ENCODE measurements around the gene MARK4.

Gene MARK4

DNA sequence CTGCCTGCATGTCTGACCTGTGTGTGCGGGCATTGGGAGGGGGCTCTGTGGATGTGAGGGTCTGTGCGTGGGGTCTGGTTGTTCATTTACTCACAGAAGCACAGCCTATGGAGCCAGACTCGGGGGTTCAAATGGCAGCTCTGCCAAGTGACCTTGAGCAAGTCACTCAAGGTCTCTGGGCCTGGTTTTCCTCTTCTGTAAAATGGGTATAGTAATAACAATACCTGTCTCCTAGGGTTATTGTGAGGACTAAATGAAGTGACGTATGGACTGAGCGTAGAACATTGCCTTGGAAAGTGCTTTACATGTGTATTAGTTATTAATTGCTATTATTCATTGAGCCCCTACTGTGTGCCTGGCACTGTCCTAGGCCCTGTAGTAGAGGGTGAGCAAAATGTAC lies 47.2 kb downstream of the MARK4 start:
- TF ChIP-seq CTCF (IDR thresholded peaks at IDR 0.05; ENCODE audit: extremely low read depth, insufficient read depth, missing control alignments) = no peak
- DNase-seq (ENCODE audit: low spot score) = no peak
- in situ Hi-C loops (cut with MboI; ENCODE audit: low pct_unique_long_range_greater_than_20kb, low sequenced_read_pairs, unreplicated experiment) = no loop called here

GRCh38 chr19:45299719-45300118 lies 48.6 kb downstream of the MARK4 start:
- no peak for TF ChIP-seq CTCF (IDR thresholded peaks at IDR 0.05; ENCODE audit: extremely low read depth, insufficient read depth, missing control alignments)

DNA sequence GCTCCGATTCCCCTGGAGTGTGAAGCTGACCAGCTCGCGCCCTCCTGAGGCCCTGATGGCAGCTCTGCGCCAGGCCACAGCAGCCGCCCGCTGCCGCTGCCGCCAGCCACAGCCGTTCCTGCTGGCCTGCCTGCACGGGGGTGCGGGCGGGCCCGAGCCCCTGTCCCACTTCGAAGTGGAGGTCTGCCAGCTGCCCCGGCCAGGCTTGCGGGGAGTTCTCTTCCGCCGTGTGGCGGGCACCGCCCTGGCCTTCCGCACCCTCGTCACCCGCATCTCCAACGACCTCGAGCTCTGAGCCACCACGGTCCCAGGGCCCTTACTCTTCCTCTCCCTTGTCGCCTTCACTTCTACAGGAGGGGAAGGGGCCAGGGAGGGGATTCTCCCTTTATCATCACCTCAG lies 51.3 kb downstream of the MARK4 start:
- no peak for TF ChIP-seq CTCF (IDR thresholded peaks at IDR 0.05; ENCODE audit: extremely low read depth, insufficient read depth, missing control alignments)
- no peak for DNase-seq (ENCODE audit: low spot score)
- in situ Hi-C loops (cut with MboI; ENCODE audit: low pct_unique_long_range_greater_than_20kb, low sequenced_read_pairs, unreplicated experiment) = no loop called here

More at GRCh38 chr19:45299719-45300118, 48.6 kb downstream of the MARK4 start:
- no peak for DNase-seq (ENCODE audit: low spot score)
- in situ Hi-C loops (cut with MboI; ENCODE audit: low pct_unique_long_range_greater_than_20kb, low sequenced_read_pairs, unreplicated experiment) = no loop called here

- in situ Hi-C loops (cut with MboI; ENCODE audit: low pct_unique_long_range_greater_than_20kb, low sequenced_read_pairs, unreplicated experiment) = no loop called here
- DNase-seq (ENCODE audit: low spot score) = no peak
- TF ChIP-seq CTCF (IDR thresholded peaks at IDR 0.05; ENCODE audit: extremely low read depth, insufficient read depth, missing control alignments) = no peak
These were observed 52.4 kb downstream of the MARK4 start for GRCh38 chr19:45303269-45304060.

DNA sequence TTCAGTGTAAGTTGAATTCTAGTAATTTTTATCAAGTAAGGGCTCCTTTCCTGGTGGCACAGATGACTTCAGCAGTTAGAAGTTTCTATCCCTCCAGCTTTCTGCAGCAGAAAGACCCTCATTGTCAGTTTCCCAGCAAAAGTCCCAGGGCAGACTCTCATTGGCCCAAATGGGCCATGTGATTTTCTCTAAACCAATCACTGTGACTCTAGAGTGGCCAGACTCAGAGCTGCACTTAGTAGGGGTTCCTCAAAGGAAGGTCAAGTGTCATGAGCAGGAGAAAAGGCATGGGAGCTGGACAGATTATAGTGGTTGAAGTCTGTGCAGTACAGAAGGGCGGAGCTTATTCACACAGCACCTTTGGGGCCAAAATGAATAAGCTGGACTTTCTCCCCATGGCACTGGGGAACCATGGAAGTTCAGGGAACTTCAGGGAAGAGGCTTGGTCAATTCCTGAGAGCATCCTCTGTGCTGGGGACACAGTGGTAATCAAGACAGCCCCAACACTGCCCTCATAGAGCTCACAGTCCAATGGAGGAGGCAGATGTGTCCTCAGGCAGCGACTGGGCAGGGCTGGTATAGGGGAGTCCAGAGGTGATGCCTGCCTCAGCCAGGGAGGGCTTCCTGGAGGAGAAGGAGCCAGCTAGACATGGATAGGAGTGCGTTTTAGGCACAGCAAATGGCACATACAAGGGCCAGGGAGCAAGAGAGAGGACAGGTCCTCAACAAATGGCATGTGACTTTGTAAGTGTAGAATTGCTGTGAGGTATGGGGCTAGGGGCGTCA lies 53.3 kb downstream of the MARK4 start:
- in situ Hi-C loops (cut with MboI; ENCODE audit: low pct_unique_long_range_greater_than_20kb, low sequenced_read_pairs, unreplicated experiment) = no loop called here
- no peak for TF ChIP-seq CTCF (IDR thresholded peaks at IDR 0.05; ENCODE audit: extremely low read depth, insufficient read depth, missing control alignments)
- no peak for DNase-seq (ENCODE audit: low spot score)

DNA sequence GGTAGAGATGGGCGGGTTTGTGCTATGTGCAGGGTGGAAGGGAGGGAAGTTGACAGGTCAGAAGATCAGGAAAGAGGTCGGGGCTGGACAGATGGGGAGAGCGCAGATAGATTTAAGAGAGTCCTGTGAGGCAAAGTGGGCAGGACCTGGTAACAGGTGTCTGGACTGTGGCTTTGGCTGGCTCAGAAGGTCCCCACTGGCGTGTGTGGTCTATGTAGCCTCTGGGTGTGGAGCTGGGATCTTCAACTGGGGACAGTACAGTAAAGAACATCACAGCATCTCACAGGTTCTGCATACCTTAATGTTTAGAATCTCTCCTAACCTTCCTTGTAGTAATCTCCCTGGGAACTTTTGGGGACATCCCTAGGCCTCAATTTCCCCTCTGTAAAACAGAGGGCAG lies 53.9 kb downstream of the MARK4 start:
- in situ Hi-C loops (cut with MboI; ENCODE audit: low pct_unique_long_range_greater_than_20kb, low sequenced_read_pairs, unreplicated experiment) = no loop called here
- no peak for TF ChIP-seq CTCF (IDR thresholded peaks at IDR 0.05; ENCODE audit: extremely low read depth, insufficient read depth, missing control alignments)
- DNase-seq (ENCODE audit: low spot score) = no peak

Measured in GM13977 (cell line).